H1 (cell line): Measurements from ENCODE around the gene PCDHA5. TPM values are rescaled to one million over a fixed set of nuclear protein-coding genes. Genes with fewer than 3 reads are reported as not detected.

Experiments used
- BACH1 ChIP-seq: IDR thresholded peaks from 2 replicates; pipeline ENCODE4 v1.6.1; 2012; ENCODE audit warnings: low read length, improper control_type of control experiment
- BRCA1 ChIP-seq: IDR thresholded peaks from 2 replicates; pipeline ENCODE4 v1.6.1; 2012; ENCODE audit warnings: low read depth, low read length, improper control_type of control experiment
- CHD1 ChIP-seq: IDR thresholded peaks from 2 replicates; pipeline ENCODE4 v1.6.1; 2012; ENCODE audit warnings: low read depth, low read length, improper control_type of control experiment
- CHD2 ChIP-seq: IDR thresholded peaks from 2 replicates; pipeline ENCODE4 v1.6.1; 2012; ENCODE audit warnings: low read length, improper control_type of control experiment
- CTBP2 ChIP-seq: IDR thresholded peaks from 2 replicates; pipeline ENCODE4 v1.7.0; 2011; ENCODE audit warnings: borderline replicate concordance, mild to moderate bottlenecking, moderate library complexity, mixed read lengths, low read length; ENCODE audit not compliant: insufficient read depth, insufficient read length
- EGR1 ChIP-seq: IDR thresholded peaks from 2 replicates; pipeline ENCODE4 v1.6.1; 2011; ENCODE audit warnings: low read depth, low read length, borderline replicate concordance
- HDAC2 ChIP-seq, 2 experiments: fragments of 300-600 bp in 1 of 2; sonication (generic) in 1 of 2; IDR thresholded peaks; 2 replicates each; pipeline ENCODE4 v1.6.1; 2011 to 2012; ENCODE audit warnings: low read depth in 2 of 2, low read length in 2 of 2, mild to moderate bottlenecking in 2 of 2, moderate library complexity in 2 of 2, borderline replicate concordance in 1 of 2, inconsistent platforms in 1 of 2
- JUND ChIP-seq: IDR thresholded peaks from 2 replicates; pipeline ENCODE4 v1.6.1; 2011; ENCODE audit warnings: mild to moderate bottlenecking, improper control_type of control experiment, low read length
- KDM1A ChIP-seq: fragments of 200-600, 300-600 bp; sonication (generic); IDR thresholded peaks from 2 replicates; pipeline ENCODE4 v1.7.1; 2016; ENCODE audit warnings: mild to moderate bottlenecking, low read length, borderline replicate concordance
- NANOG ChIP-seq: IDR thresholded peaks from 2 replicates; pipeline ENCODE4 v1.6.1; 2011; ENCODE audit warnings: low read length, low read depth, mild to moderate bottlenecking, inconsistent platforms; ENCODE audit not compliant: insufficient read depth, poor library complexity, severe bottlenecking
- POLR2A ChIP-seq, 2 experiments: IDR thresholded peaks; 1 replicate in 1 of 2; 2 replicates in 1 of 2; pipeline ENCODE4 v1.6.1; 2011; ENCODE audit warnings: low read depth in 2 of 2, low read length in 2 of 2, mild to moderate bottlenecking in 2 of 2; ENCODE audit errors: control extremely low read depth in 1 of 2
- RAD21 ChIP-seq, 2 experiments: IDR thresholded peaks in 1 of 2; conservative IDR thresholded peaks in 1 of 2; 2 replicates each; pipeline ENCODE4 v1.6.1; 2011; ENCODE audit warnings: low read depth in 2 of 2, low read length in 2 of 2, improper control_type of control experiment in 1 of 2, inconsistent platforms in 1 of 2, mild to moderate bottlenecking in 1 of 2, moderate library complexity in 1 of 2
- RFX5 ChIP-seq: IDR thresholded peaks from 2 replicates; pipeline ENCODE4 v1.6.1; 2011; ENCODE audit warnings: low read depth, low read length, improper control_type of control experiment, borderline replicate concordance
- RNF2 ChIP-seq: fragments of 200-900, 300-1000 bp; sonication (generic); IDR thresholded peaks from 2 replicates; pipeline ENCODE4 v1.7.1; 2016; ENCODE audit warnings: borderline replicate concordance, low read depth, mild to moderate bottlenecking, antibody characterized with exemption, low read length; ENCODE audit not compliant: poor library complexity, severe bottlenecking; ENCODE audit errors: missing control alignments
- RXRA ChIP-seq: IDR thresholded peaks from 2 replicates; pipeline ENCODE4 v1.6.1; 2011; ENCODE audit warnings: low read depth, mild to moderate bottlenecking, low read length, moderate library complexity; ENCODE audit not compliant: insufficient read depth
- SAP30 ChIP-seq: fragments of 300-600 bp; sonication (generic); IDR thresholded peaks from 2 replicates; pipeline ENCODE4 v1.7.1; 2012; ENCODE audit warnings: low read length, moderate library complexity, mild to moderate bottlenecking, inconsistent platforms; ENCODE audit not compliant: insufficient read depth, insufficient replicate concordance
- SRF ChIP-seq: IDR thresholded peaks from 2 replicates; pipeline ENCODE4 v1.6.1; 2011; ENCODE audit warnings: mild to moderate bottlenecking, low read depth, low read length, moderate library complexity
- TBP ChIP-seq: IDR thresholded peaks from 2 replicates; pipeline ENCODE4 v1.6.1; 2011; ENCODE audit warnings: low read depth, low read length, improper control_type of control experiment
- TCF12 ChIP-seq: IDR thresholded peaks from 2 replicates; pipeline ENCODE4 v1.6.1; 2011; ENCODE audit warnings: low read depth, mild to moderate bottlenecking, low read length
- TEAD4 ChIP-seq: IDR thresholded peaks from 2 replicates; pipeline ENCODE4 v1.6.1; 2012; ENCODE audit warnings: low read depth, low read length, inconsistent platforms, mixed read lengths
- ZNF274 ChIP-seq: IDR thresholded peaks from 2 replicates; pipeline ENCODE4 v1.7.0; 2012; ENCODE audit warnings: low read length, borderline replicate concordance; ENCODE audit errors: extremely low read depth
- polyA plus RNA-seq, 7 experiments: library from polyadenylated mRNA; depleted of rRNA in 3 of 7; stranded (reverse) in 5 of 7; unstranded in 2 of 7; fragments of >200 nt in 5 of 7; fragments of 200-250 nt in 2 of 7; gene quantifications; 1 replicate in 5 of 7; 2 replicates in 1 of 7; 4 replicates in 1 of 7; pipeline versions ENCODE4 v1.2.1 to v1.2.3, GENCODE V29; 2011 to 2013; ENCODE audit warnings: missing spikeins in 2 of 7, mixed read lengths in 2 of 7
- total RNA-seq: library from RNA; stranded (reverse); fragmentation: NEBNext Ultra II Directional; extraction: Animal tissue kit (Norgen Biotek cat#: 25700); gene quantifications from 2 replicates; pipeline ENCODE4 v1.2.1, GENCODE V29; 2021
- TF ChIP-seq, protein P1 (sequence below): IDR thresholded peaks from 2 replicates; pipeline ENCODE4 v1.6.1; 2012; ENCODE audit warnings: inconsistent platforms

PCDHA5 gene
- total and polyA plus RNA-seq, 2 of the 8 experiments (the other 6 are each of a cell fraction or from before 2014, with no cell fraction given): 0.33 to 0.76 TPM

DNA sequence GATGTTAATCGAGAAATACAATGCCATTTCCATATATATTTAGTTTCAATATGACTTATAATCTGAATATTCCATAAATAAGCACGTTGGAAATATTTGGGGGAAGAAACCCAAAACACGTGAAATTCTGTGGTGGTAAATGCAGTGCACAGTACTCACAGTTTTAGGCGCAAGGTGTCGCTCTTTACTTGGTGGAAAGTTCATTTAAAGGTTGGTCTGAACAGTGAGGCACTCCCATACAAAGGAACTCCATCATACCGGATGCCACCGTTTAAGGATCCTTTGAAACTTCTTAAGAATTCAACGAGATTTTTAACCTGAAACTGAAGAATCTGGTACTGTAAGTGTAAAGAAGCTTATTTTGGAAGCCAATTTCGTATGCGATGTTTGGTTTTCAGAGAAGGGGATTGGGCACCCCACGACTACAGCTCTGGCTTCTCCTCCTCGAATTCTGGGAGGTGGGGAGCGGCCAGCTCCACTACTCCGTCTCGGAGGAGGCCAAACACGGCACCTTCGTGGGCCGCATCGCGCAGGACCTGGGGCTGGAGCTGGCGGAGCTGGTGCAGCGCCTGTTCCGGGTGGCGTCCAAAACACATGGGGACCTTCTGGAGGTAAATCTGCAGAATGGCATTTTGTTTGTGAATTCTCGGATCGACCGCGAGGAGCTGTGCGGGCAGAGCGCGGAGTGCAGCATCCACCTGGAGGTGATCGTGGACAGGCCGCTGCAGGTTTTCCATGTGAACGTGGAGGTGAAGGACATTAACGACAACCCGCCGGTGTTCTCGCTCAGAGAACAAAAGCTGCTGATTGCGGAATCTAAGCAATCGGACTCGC, 47.5 kb downstream of the PCDHA5 start, which contains the start of gene PCDHA11 (continued):
- TF ChIP-seq CHD2 (no peak), JUND (no peak), ZNF274 (no peak), SAP30 (no peak), RNF2 (no peak), RAD21 (IDR thresholded peaks at IDR 0.05 in 1 of 2, conservative IDR thresholded peaks at IDR 0.05 in 1 of 2; ENCODE audit: low read depth in 2 of 2, low read length in 2 of 2) (peak; percentile 64 to 72), RFX5 (no peak), TBP (no peak), BRCA1 (no peak), POLR2A (IDR thresholded peaks at IDR 0.05; ENCODE audit: control extremely low read depth in 1 of 2, low read depth in 2 of 2, low read length in 2 of 2) (peak in 1 of 2 experiments; percentile 46; a peak in 2 of 3 replicates), EGR1 (no peak), TEAD4 (peak; percentile 56; the same call in 1 of the 2 replicates), NANOG (no peak), BACH1 (0 out of 2 replicates have a peak, but pooled peaks have one; percentile 12), SRF (no peak), KDM1A (no peak), TCF12 (no peak), CHD1 (no peak), CTBP2 (no peak), HDAC2 (IDR thresholded peaks at IDR 0.05; ENCODE audit: borderline replicate concordance in 1 of 2, low read depth in 2 of 2, low read length in 2 of 2) (no peak), RXRA (no peak)
- TF ChIP-seq, protein P1, sequence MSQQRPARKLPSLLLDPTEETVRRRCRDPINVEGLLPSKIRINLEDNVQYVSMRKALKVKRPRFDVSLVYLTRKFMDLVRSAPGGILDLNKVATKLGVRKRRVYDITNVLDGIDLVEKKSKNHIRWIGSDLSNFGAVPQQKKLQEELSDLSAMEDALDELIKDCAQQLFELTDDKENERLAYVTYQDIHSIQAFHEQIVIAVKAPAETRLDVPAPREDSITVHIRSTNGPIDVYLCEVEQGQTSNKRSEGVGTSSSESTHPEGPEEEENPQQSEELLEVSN: no peak; the same call in 1 of the 2 replicates
